IMR-90 (cell line): ENCODE measurements around the gene PDXK. TPM values are rescaled to one million over a fixed set of nuclear protein-coding genes. Genes with fewer than 3 reads are reported as not detected.

Experiments used
- ATAC-seq: fragments of 200-7000 bp; cut with Tn5 transposase; 2 replicates; pipeline ENCODE4 v1.9.1; 2020; ENCODE audit warnings: low read depth, mild to moderate bottlenecking, moderate library complexity
- BruUV-seq: library from RNA; stranded (reverse); fragments of 400-500 nt; replicated peaks from 2 replicates; lab custom pipeline; 2021; lab: Mats Ljungman, UMichigan
- CTCF ChIA-PET: fragments of 300-600 bp; formaldehyde crosslinking; extraction: SDS; loops from one replicate; lab custom pipeline; 2021; ENCODE audit warnings: antibody characterized with exemption; lab: Yijun Ruan, JAX
- POLR2A ChIA-PET: fragments of 300-600 bp; sonication (Branson Sonifier 250); formaldehyde crosslinking; loops from one replicate; lab custom pipeline; 2022; ENCODE audit warnings: antibody characterized with exemption; ENCODE audit not compliant: unreplicated experiment; lab: Charles Lee
- DNase-seq: peaks from one replicate; pipeline ENCODE4 v3.0.0; 2013
- H2AFZ ChIP-seq: replicated peaks from 2 replicates; pipeline ENCODE3; 2013; ENCODE audit warnings: low read length, mild to moderate bottlenecking; ENCODE audit not compliant: poor library complexity
- H2AK5ac ChIP-seq: 2 replicates; pipeline ENCODE4 v1.6.1; 2013; ENCODE audit warnings: low read depth, low read length, inconsistent platforms
- H2AK9ac ChIP-seq: replicated peaks from 2 replicates; pipeline ENCODE3; 2013; ENCODE audit warnings: mild to moderate bottlenecking, low read depth, low read length, moderate library complexity; ENCODE audit not compliant: poor library complexity
- H2BK120ac ChIP-seq: 2 replicates; pipeline ENCODE4 v1.6.1; 2013; ENCODE audit warnings: low read depth, low read length, inconsistent platforms
- H2BK15ac ChIP-seq: 3 replicates; pipeline ENCODE4 v1.6.1; 2013; ENCODE audit warnings: low read depth, low read length, inconsistent platforms
- H2BK20ac ChIP-seq: 2 replicates; pipeline ENCODE4 v1.6.1; 2013; ENCODE audit warnings: low read depth, mild to moderate bottlenecking, inconsistent platforms, low read length, moderate library complexity
- H2BK5ac ChIP-seq: 2 replicates; pipeline ENCODE4 v1.6.1; 2013; ENCODE audit warnings: mild to moderate bottlenecking, low read depth, low read length, inconsistent platforms; ENCODE audit not compliant: poor library complexity, severe bottlenecking
- H3K14ac ChIP-seq: replicated peaks from 2 replicates; pipeline ENCODE4 v1.6.1; 2013; ENCODE audit warnings: low read depth, low read length, inconsistent platforms
- H3K18ac ChIP-seq: 2 replicates; pipeline ENCODE4 v1.6.1; 2013; ENCODE audit warnings: low read depth, low read length, control low read depth
- H3K23ac ChIP-seq: 2 replicates; pipeline ENCODE4 v1.6.1; 2013; ENCODE audit warnings: low read depth, low read length, inconsistent platforms
- H3K27ac ChIP-seq: 2 replicates; pipeline ENCODE4 v1.5.1; 2013; ENCODE audit warnings: mild to moderate bottlenecking, control low read depth, low read length; ENCODE audit not compliant: insufficient read depth
- H3K27me3 ChIP-seq: 2 replicates; pipeline ENCODE4 v1.6.1; 2013; ENCODE audit warnings: low read length; ENCODE audit not compliant: control insufficient read depth, insufficient read depth
- H3K36me3 ChIP-seq: 2 replicates; pipeline ENCODE4 v1.6.1; 2013; ENCODE audit warnings: low read length, mixed read lengths; ENCODE audit not compliant: control insufficient read depth, insufficient read depth
- H3K4ac ChIP-seq: 2 replicates; pipeline ENCODE4 v1.6.1; 2013; ENCODE audit warnings: low read depth, low read length, inconsistent platforms
- H3K4me1 ChIP-seq: 2 replicates; pipeline ENCODE4 v1.6.1; 2013; ENCODE audit warnings: low read length, mixed read lengths; ENCODE audit not compliant: control insufficient read depth, insufficient read depth
- H3K4me2 ChIP-seq: 2 replicates; pipeline ENCODE4 v1.6.1; 2013; ENCODE audit warnings: low read depth, mild to moderate bottlenecking, control low read depth, low read length, moderate library complexity
- H3K4me3 ChIP-seq: 2 replicates; pipeline ENCODE4 v1.5.1; 2013; ENCODE audit warnings: low read depth, mild to moderate bottlenecking, control low read depth, low read length, moderate library complexity; ENCODE audit not compliant: insufficient read depth
- H3K56ac ChIP-seq: 2 replicates; pipeline ENCODE4 v1.6.1; 2013; ENCODE audit warnings: low read length, inconsistent platforms; ENCODE audit not compliant: insufficient read depth; ENCODE audit errors: extremely low read depth
- H3K79me1 ChIP-seq, 2 experiments: 2 replicates each; pipeline ENCODE4 v1.6.1; 2013; ENCODE audit warnings: low read length in 2 of 2, inconsistent platforms in 1 of 2, low read depth in 1 of 2
- H3K9ac ChIP-seq: 2 replicates; pipeline ENCODE4 v1.6.1; 2013; ENCODE audit warnings: low read depth, low read length, control low read depth
- H3K9me1 ChIP-seq: 2 replicates; pipeline ENCODE4 v1.6.1; 2013; ENCODE audit warnings: low read length, inconsistent platforms; ENCODE audit not compliant: insufficient read depth
- H3K9me3 ChIP-seq: 2 replicates; pipeline ENCODE4 v1.6.1; 2013; ENCODE audit warnings: low read length; ENCODE audit not compliant: control insufficient read depth, insufficient read depth
- H4K20me1 ChIP-seq: 2 replicates; pipeline ENCODE4 v1.6.1; 2013; ENCODE audit warnings: low read length, inconsistent platforms; ENCODE audit not compliant: insufficient read depth
- H4K5ac ChIP-seq: 2 replicates; pipeline ENCODE4 v1.6.1; 2013; ENCODE audit warnings: mild to moderate bottlenecking, low read depth, low read length, control low read depth
- H4K8ac ChIP-seq, 2 experiments: 2 replicates each; pipeline ENCODE4 v1.6.1; 2013; ENCODE audit warnings: low read depth in 2 of 2, low read length in 2 of 2, control low read depth in 1 of 2, inconsistent platforms in 1 of 2
- H4K91ac ChIP-seq: 2 replicates; pipeline ENCODE4 v1.6.1; 2013; ENCODE audit warnings: low read depth, low read length, inconsistent platforms; ENCODE audit not compliant: insufficient read depth
- MAZ ChIP-seq: IDR thresholded peaks from 2 replicates; pipeline ENCODE4 v1.6.1; 2012; ENCODE audit warnings: low read depth, mild to moderate bottlenecking, low read length, improper control_type of control experiment, moderate library complexity, borderline replicate concordance
- NFE2L2 ChIP-seq: fragments of 150-350 bp; IDR thresholded peaks from 2 replicates; pipeline ENCODE4 v1.6.1; 2016; ENCODE audit warnings: low read depth, mild to moderate bottlenecking, low read length
- POLR2A ChIP-seq: IDR thresholded peaks from 2 replicates; pipeline ENCODE4 v1.6.1; 2012; ENCODE audit warnings: mild to moderate bottlenecking, low read depth, low read length
- RAD21 ChIP-seq: IDR thresholded peaks from 2 replicates; pipeline ENCODE4 v1.6.1; 2012; ENCODE audit warnings: low read length, improper control_type of control experiment
- SMC3 ChIP-seq: fragments of 150-350 bp; IDR thresholded peaks from 2 replicates; pipeline ENCODE4 v1.6.1; 2016; ENCODE audit warnings: low read depth, mild to moderate bottlenecking, antibody characterized with exemption, low read length, moderate library complexity
- WGBS, 2 experiments: methylation state at CpG; one replicate each; pipeline versions ENCODE4 v1.1.5 to v1.1.7; 2013; ENCODE audit warnings: missing lambda C conversion rate in 2 of 2; ENCODE audit not compliant: insufficient read length in 1 of 2; ENCODE audit errors: extremely low coverage in 2 of 2; 5-methylcytosine and 5-hydroxymethylcytosine counted together
- dilution Hi-C: fragments of 300-500 bp; cut with HindIII; formaldehyde crosslinking; loops from one replicate; pipeline ENCODE4 v1.14.3; 2018; ENCODE audit warnings: low sequenced_read_pairs; ENCODE audit not compliant: unreplicated experiment
- in situ Hi-C: fragments of 300-500 bp; cut with MboI; formaldehyde crosslinking; loops from 3 replicates; pipeline ENCODE4 v1.14.3; 2019; ENCODE audit warnings: low sequenced_read_pairs, inconsistent platforms, mixed read lengths
- intact Hi-C: fragments of 100-400 bp; cut with micrococcal nuclease; formaldehyde crosslinking; loops from 2 replicates; pipeline ENCODE4 v1.10.0; 2022
- polyA plus RNA-seq, 3 experiments: library from polyadenylated mRNA; depleted of rRNA; stranded (reverse); fragments of >200 nt; gene quantifications; 2 replicates each; pipeline ENCODE4 v1.2.3, GENCODE V29; 2012; ENCODE audit warnings: low replicate concordance in 1 of 3
- total RNA-seq: library from RNA; depleted of rRNA; stranded (reverse); fragments of >200 nt; gene quantifications from 2 replicates; pipeline ENCODE4 v1.2.3, GENCODE V29; 2012

Gene PDXK
- total and polyA plus RNA-seq, 2 of the 4 experiments (the other 2 are of a cell fraction): 155 to 312 TPM

- H4K5ac ChIP-seq: peak overlapping the region; percentile 63
- H3K36me3 ChIP-seq: peaks cover 10% of the 10 kb centered on the region
- DNase-seq: no peak
- peaks cover 35% of the 10 kb centered on the region for H4K20me1 ChIP-seq
- peak overlapping the region; percentile 96 for H3K4ac ChIP-seq
- peak overlapping the region; percentile 96 for H2AK5ac ChIP-seq
- peak overlapping the region; percentile 45 for H2BK20ac ChIP-seq
- peak overlapping the region; percentile 60 for H3K56ac ChIP-seq
- peaks cover 29 to 88% of the 10 kb centered on the region in 2 experiments for H3K79me1 ChIP-seq
- WGBS, 2 experiments: no CpG with 5 or more reads among the region's 7 CpGs
- H3K4me3 ChIP-seq: no peak overlapping the region
- H3K14ac ChIP-seq: peak overlapping the region; percentile 68
- H2AK9ac ChIP-seq: peak overlapping the region; percentile 95
- peak overlapping the region; percentile 85 for H3K27ac ChIP-seq
- no TSS peak for BruUV-seq
- H4K91ac ChIP-seq: peak overlapping the region; percentile 95
- intact Hi-C loops (loop anchor here (10.0 kb wide), 1 partner anchor 63 kb away; no protein-coding TSS in a partner anchor), in situ Hi-C loops (no loop called here), dilution Hi-C loops (no loop called here)
- ATAC-seq: no peak
- peak overlapping the region; percentile 95 for H2BK120ac ChIP-seq
- H3K23ac ChIP-seq: peak overlapping the region; percentile 76
- peak overlapping the region; percentile 93 for H2AFZ ChIP-seq
- H3K27me3 ChIP-seq: no peaks in the 10 kb centered on the region
- ChIA-PET POLR2A (interaction anchor here (0.9 kb wide), 1 partner anchor 9 kb away, joined by 3 read pairs; no protein-coding TSS in a partner anchor), CTCF (no interaction called here)
- no peaks in the 10 kb centered on the region for H3K9me3 ChIP-seq
- H2BK15ac ChIP-seq: peak overlapping the region; percentile 93; the same call in 2 of the 3 replicates
- peak overlapping the region; percentile 95 for H2BK5ac ChIP-seq
- H3K9me1 ChIP-seq: peaks cover 22% of the 10 kb centered on the region
- no peak for TF ChIP-seq MAZ
- no peak for TF ChIP-seq NFE2L2
- no peak for TF ChIP-seq SMC3
- TF ChIP-seq RAD21: no peak
- TF ChIP-seq POLR2A: no peak
- H3K4me1 ChIP-seq: peaks cover 23% of the 10 kb centered on the region
- H4K8ac ChIP-seq: peak overlapping the region; percentile 72 to 96
- peak overlapping the region; percentile 76 for H3K18ac ChIP-seq
- H3K9ac ChIP-seq: peak overlapping the region; percentile 22
- peak overlapping the region; percentile 65 for H3K4me2 ChIP-seq
These were observed 9.2 kb downstream of the PDXK start for GRCh38 chr21:43728154-43728466.
